Nephron progenitor cell (in vitro differentiated cells): ENCODE measurements around the gene CREB5.

ENCODE experiments used
- DNase-seq: peaks from one replicate; pipeline ENCODE4 v3.0.0; 2021
- H3K27ac Mint-ChIP-seq: 2 replicates; pipeline ENCODE4 v1.8.0; 2021; ENCODE audit warnings: mild to moderate bottlenecking, moderate library complexity, mixed read lengths
- H3K27me3 Mint-ChIP-seq: 2 replicates; pipeline ENCODE4 v1.8.0; 2021; ENCODE audit warnings: mild to moderate bottlenecking, low read depth, mixed read lengths; ENCODE audit not compliant: poor library complexity
- H3K36me3 Mint-ChIP-seq: 2 replicates; pipeline ENCODE4 v1.8.0; 2021; ENCODE audit warnings: low read depth, mixed read lengths
- H3K4me1 Mint-ChIP-seq: 2 replicates; pipeline ENCODE4 v1.8.0; 2021; ENCODE audit warnings: mixed read lengths
- H3K4me3 Mint-ChIP-seq: 2 replicates; pipeline ENCODE4 v1.8.0; 2021; ENCODE audit warnings: mild to moderate bottlenecking, moderate library complexity, mixed read lengths
- H3K9me3 Mint-ChIP-seq: 2 replicates; pipeline ENCODE4 v1.8.0; 2021; ENCODE audit warnings: mild to moderate bottlenecking, moderate library complexity, mixed read lengths
- CTCF ChIP-seq: fragments of 200-600 bp; sonication (generic); IDR thresholded peaks from 2 replicates; pipeline ENCODE4 v1.5.0; 2021; ENCODE audit warnings: antibody characterized with exemption

CREB5 gene, protein sequence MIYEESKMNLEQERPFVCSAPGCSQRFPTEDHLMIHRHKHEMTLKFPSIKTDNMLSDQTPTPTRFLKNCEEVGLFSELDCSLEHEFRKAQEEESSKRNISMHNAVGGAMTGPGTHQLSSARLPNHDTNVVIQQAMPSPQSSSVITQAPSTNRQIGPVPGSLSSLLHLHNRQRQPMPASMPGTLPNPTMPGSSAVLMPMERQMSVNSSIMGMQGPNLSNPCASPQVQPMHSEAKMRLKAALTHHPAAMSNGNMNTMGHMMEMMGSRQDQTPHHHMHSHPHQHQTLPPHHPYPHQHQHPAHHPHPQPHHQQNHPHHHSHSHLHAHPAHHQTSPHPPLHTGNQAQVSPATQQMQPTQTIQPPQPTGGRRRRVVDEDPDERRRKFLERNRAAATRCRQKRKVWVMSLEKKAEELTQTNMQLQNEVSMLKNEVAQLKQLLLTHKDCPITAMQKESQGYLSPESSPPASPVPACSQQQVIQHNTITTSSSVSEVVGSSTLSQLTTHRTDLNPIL

GRCh38 chr7:28411876-28412662, at the start of gene CREB5:
Gene CREB5, plus strand, starts transcription at chr7:28412518. Its CDS starts 397 bp downstream, at chr7:28412915.
- DNase-seq = no peak
- no peaks in the 10 kb centered on the region for H3K9me3 Mint-ChIP-seq
- peak; percentile 17 for TF ChIP-seq CTCF
- peaks cover 32% of the 10 kb centered on the region for H3K27me3 Mint-ChIP-seq
- H3K36me3 Mint-ChIP-seq = no peaks in the 10 kb centered on the region
- peak within 1 kb of the TSS; percentile 89 for H3K4me3 Mint-ChIP-seq
- H3K4me1 Mint-ChIP-seq = peaks cover 62% of the 10 kb centered on the region
- H3K27ac Mint-ChIP-seq = no peak within 1 kb of the TSS

- H3K27ac Mint-ChIP-seq = no peak overlapping the region
- DNase-seq = no peak
- no peak for TF ChIP-seq CTCF
Measured at GRCh38 chr7:28362812-28363211, 49.5 kb upstream of the CREB5 start.

DNA sequence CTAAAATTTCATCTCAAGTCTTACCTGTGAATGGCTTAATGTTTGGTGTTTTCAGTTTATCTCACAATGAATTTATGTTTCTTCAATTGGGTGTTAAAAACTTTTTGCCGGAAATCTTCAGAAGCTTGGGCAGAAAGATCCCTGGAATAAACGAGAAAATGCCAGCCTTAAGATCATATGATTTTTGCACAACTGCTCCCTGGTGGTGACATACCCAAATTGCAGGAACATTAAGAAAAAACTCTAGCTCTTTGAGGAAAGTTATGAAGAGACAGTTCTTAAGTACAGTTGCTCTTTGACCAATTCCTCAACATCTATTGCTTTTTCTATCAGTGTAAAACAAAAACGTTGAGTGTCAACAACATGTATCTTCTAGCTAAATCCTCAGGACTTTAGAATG, 48.2 kb upstream of the CREB5 start:
- H3K27me3 Mint-ChIP-seq = peaks cover 5% of the 10 kb centered on the region
- no peak for DNase-seq

More at GRCh38 chr7:28362812-28363211, 49.5 kb upstream of the CREB5 start:
- Mint-ChIP-seq H3K9me3 (peaks cover 10% of the 10 kb centered on the region), H3K27me3 (peaks cover 5% of the 10 kb centered on the region), H3K4me1 (peaks cover 9% of the 10 kb centered on the region), H3K36me3 (no peaks in the 10 kb centered on the region), H3K4me3 (no peak overlapping the region)

DNA sequence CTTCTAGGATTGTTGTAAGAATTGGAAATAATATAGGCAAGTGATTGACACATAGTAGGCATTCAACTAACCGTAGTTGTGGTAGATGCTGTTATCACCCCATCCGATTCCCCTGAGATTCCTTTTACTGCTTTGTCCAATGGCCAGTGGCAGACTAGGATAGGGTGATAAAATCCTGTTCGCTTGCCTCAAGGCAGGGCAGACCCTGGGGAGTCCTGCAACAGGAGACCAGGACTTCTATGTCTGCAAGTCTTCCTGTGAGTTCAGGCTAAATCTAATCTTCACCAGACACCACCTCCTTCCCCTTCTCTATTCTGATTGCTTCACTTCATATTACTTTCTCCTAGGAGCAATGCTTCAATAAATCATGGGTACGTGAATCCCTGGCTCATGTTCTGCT, 42.8 kb upstream of the CREB5 start:
- Mint-ChIP-seq H3K4me3 (no peak overlapping the region), H3K9me3 (peaks cover 8% of the 10 kb centered on the region), H3K36me3 (no peaks in the 10 kb centered on the region), H3K27me3 (no peaks in the 10 kb centered on the region), H3K4me1 (peaks cover 9% of the 10 kb centered on the region), H3K27ac (no peak overlapping the region)
- TF ChIP-seq CTCF = no peak
- no peak for DNase-seq

More for the DNA sequence above, 48.2 kb upstream of the CREB5 start:
- Mint-ChIP-seq H3K9me3 (peaks cover 10% of the 10 kb centered on the region), H3K36me3 (no peaks in the 10 kb centered on the region), H3K4me3 (no peak overlapping the region), H3K4me1 (peaks cover 8% of the 10 kb centered on the region), H3K27ac (no peak overlapping the region)
- peak; percentile 22 for TF ChIP-seq CTCF

DNA sequence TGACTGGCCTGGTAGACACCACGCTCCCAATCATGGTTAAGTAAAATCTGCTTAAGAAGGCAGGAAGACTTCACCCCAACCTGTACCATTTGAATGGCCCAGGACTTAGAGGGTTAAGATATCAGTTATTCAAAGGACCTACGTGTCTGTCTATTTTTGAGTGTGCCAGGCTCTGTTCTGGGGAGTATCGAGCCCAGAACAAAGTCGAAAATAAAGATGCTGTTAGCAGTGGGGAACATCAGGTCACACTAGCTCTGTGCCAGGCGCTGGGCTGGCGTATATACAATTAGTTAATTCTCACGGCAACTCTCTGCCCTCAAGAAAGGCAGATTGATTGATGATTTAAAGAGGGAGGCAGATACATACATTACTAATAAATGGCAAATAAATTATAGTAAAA, 40.5 kb upstream of the CREB5 start:
- Mint-ChIP-seq H3K36me3 (no peaks in the 10 kb centered on the region), H3K4me3 (no peak overlapping the region), H3K9me3 (no peaks in the 10 kb centered on the region), H3K4me1 (peaks cover 9% of the 10 kb centered on the region), H3K27ac (no peak overlapping the region), H3K27me3 (no peaks in the 10 kb centered on the region)
- no peak for DNase-seq
- no peak for TF ChIP-seq CTCF
